ENCODE data around the gene LRPPRC.

GRCh38 chr2:43899589-43899988 lies 96.2 kb downstream of the LRPPRC start:
- TF ChIP-seq CTCF (conservative IDR thresholded peaks at IDR 0.05 in 1 of 2, IDR thresholded peaks at IDR 0.05 in 1 of 2; ENCODE audit: low read depth in 1 of 2, low read length in 2 of 2) (no peak), EZH2 (IDR thresholded peaks at IDR 0.05; ENCODE audit: low read length, missing control alignments) (no peak)
